GM12865 (cell line): ENCODE results near the gene NDUFAF7.
"Not testable (repeated sequence)": the region's sequence is repeated elsewhere in the genome, so short reads cannot be mapped to it uniquely, and the experiment has no call there.

Experiments
- DNase-seq: peaks from one replicate; pipeline ENCODE4 v3.0.0; 2010; ENCODE audit warnings: low read depth
- H3K4me3 ChIP-seq: 2 replicates; pipeline ENCODE4 v1.5.1; 2011; ENCODE audit warnings: mild to moderate bottlenecking, low read depth, low read length, control low read depth
- TF ChIP-seq, protein P1 (sequence below): IDR thresholded peaks from 2 replicates; pipeline ENCODE4 v1.5.1; 2011; ENCODE audit warnings: low read length, control low read depth, low read depth, inconsistent platforms; ENCODE audit not compliant: insufficient read depth; ENCODE audit errors: missing control alignments

Gene NDUFAF7

DNA sequence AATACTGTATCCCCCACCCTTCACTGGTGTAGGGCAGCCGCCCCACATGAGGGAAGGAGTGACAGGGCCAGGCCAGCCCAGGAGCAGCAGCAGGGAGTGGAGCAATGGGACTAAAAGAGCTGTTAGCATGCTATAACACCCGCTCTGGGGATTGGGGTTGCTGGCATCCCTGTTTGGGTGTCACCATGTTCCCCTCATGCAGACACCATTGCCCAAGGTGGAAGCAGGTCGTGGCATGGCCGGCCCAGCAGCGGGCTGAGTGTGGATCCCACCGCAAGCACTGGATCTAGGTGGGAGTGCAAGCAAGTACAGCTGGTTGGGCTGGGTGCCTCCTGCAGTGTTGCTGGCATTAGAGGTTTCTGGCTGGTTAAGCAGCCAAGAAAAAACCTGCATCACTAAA lies 39.7 kb upstream of the NDUFAF7 start:
- DNase-seq = no peak
- TF ChIP-seq, protein P1, sequence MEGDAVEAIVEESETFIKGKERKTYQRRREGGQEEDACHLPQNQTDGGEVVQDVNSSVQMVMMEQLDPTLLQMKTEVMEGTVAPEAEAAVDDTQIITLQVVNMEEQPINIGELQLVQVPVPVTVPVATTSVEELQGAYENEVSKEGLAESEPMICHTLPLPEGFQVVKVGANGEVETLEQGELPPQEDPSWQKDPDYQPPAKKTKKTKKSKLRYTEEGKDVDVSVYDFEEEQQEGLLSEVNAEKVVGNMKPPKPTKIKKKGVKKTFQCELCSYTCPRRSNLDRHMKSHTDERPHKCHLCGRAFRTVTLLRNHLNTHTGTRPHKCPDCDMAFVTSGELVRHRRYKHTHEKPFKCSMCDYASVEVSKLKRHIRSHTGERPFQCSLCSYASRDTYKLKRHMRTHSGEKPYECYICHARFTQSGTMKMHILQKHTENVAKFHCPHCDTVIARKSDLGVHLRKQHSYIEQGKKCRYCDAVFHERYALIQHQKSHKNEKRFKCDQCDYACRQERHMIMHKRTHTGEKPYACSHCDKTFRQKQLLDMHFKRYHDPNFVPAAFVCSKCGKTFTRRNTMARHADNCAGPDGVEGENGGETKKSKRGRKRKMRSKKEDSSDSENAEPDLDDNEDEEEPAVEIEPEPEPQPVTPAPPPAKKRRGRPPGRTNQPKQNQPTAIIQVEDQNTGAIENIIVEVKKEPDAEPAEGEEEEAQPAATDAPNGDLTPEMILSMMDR = no peak
- no peak overlapping the region for H3K4me3 ChIP-seq

DNA sequence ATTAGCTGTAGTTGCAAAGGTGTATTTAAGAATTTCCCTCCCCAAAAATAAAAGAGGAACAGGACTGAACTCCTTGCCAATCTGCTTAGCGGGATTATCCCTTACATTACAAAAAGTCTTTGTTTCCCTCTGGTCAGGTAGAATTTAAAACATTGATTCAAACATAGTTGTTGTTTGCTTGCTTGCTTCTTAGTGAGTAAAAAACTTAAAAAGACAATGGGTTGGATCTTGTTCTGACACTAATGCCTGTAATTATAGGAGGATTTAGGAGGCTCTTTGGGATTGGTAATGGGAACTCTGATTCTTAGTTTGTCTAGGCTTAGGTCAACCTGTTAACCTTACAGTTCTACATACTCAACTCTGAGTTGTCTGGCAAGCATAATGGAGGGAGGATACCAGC lies 38.9 kb upstream of the NDUFAF7 start:
- no peak overlapping the region for H3K4me3 ChIP-seq
- TF ChIP-seq, protein P1 = no peak
- no peak for DNase-seq

DNA sequence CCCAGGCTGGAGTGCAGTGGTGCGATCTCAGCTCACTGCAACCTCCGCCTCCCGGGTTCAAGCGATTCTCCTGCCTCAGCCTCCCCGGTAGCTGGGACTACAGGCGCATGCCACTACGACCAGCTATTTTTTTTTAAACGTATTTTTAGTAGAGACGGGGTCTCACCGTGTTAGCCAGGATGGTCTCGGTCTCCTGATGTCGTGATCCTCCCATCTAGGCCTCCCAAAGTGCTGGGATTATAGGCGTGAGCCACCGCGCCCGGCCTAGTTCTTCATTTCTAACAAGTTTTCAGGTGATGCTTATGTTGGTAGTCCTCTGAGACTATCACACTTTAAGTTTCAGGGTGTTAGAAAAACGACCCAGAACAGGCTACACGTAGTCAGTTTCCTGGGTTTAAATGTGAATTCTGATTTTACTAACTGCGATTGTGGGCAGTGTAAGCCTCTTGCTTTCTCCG lies 35.6 kb upstream of the NDUFAF7 start:
- not testable (repeated sequence) for DNase-seq

DNA sequence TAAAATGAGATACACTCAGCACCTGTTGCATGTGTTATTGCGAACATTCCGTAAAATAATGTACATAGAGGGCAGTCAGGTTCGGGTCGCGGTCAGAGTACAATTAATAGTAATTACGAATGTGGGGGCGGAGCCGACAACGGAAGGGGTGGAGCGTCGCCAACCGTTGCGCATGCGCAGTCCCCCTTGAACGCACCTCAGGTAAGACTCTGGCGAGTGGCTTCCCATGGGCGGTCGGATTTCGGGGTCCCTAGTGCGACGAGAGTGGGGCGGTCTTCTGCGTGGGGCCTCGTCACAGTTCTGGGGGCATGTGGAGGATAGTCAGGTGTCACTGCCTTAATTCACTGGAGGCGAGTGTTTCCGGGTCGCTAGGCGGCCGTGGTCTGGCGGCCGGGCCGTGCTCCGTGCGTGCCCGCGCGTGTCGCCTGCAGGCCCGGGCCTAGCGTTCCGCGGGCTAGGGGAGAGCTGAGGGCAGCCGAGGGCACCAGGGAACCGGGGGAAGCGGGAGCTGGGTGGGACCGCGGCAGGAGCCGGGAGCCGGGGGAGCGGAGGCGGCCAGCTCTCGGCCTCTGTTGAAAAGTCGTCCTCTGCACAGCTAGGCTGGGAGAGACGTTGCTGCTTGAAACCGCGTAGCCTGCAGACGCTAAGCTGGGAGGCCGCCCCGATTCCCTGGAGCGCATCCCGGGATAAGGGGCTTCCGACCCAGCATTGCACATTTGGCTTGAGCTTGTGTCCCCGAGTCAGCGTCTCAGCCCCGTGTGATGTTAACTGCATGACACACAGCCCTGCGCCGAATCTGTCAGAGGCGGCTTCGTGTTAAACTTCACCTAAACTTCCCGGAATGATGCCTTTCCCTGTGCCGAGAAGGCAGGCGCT lies 34.9 kb upstream of the NDUFAF7 start, which contains the start of gene CEBPZOS:
TSS of gene CEBPZOS (plus strand) at position 177 of the 876 bp plus-strand sequence. CDS start 3,209 bp downstream, outside the sequence.
- peak within 1 kb of the TSS; percentile 98 for H3K4me3 ChIP-seq
- DNase-seq = peak; percentile 93
- TF ChIP-seq, protein P1 = no peak

More for the DNA sequence above, 35.6 kb upstream of the NDUFAF7 start:
- peak overlapping the region; percentile 98 for H3K4me3 ChIP-seq

DNA sequence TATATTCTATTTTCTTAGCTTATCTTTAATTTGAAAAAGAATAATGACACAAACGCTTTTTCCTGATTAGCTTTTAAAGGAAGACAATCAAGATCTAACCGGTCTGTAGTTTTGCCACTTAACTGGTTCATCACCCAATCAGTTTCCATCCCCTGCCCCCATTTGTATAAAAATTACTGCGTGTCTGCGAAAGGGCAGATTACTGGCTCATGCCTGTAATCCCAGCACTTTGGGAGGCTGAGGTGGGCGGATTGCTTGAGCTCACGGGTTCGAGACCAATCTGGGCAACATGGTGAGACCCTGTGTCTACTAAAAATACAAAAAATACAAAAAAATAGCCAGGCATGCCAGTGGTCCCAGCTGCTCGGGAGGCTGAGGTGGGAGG lies 32.8 kb upstream of the NDUFAF7 start:
- TF ChIP-seq, protein P1 = no peak
- H3K4me3 ChIP-seq = no peak overlapping the region
- no peak for DNase-seq

DNA sequence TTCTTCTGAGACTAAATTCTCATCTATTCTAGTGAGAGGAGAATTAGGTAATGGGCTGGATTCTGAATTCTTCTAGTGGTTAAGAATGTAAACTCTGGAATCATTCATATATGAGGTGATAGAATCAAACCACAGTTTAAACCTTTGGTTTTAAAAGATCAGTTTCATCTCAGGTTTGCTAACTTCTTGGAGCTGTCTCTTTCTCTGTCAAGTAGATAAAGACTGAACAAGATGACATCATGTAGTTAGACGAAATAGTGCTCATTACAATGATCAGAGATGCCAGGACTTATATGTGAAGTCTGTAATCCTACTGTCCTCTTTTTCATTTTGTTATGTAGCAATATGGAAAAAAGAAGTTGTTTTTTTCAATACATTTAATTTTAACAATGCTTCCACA lies 30.2 kb upstream of the NDUFAF7 start:
- TF ChIP-seq, protein P1 = no peak
- no peak overlapping the region for H3K4me3 ChIP-seq
- DNase-seq = no peak

DNA sequence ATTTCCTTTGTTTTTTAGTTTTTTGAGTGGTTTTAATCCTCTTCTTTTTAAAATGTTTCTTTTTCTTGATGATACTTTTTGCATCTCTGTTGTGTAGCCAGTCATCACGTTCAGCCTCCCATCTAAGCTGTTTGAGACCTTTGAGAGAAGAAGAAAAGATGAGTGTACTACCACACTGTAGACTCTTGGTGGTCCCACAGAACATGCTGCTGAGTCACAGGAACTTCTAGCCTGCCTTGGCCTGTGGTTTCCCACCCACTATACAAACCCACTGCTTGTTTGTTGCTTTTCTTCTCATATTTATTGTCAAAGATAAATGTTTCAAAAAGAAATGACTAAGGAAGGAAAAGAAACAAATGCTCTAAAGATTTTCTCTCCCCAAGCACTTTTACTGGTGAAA lies 29.7 kb upstream of the NDUFAF7 start:
- TF ChIP-seq, protein P1 = no peak
- DNase-seq = no peak
- H3K4me3 ChIP-seq = no peak overlapping the region
